HG03103 (cell line): ENCODE data around the gene XYLT1.
A peak's percentile ranks its signal among the peaks of the same experiment; 100 is the strongest.

Source experiments
- ATAC-seq: cut with Tn5 transposase; IDR thresholded peaks from one replicate; pipeline ENCODE4 v1.9.1; 2021; ENCODE audit warnings: low read depth; ENCODE audit not compliant: unreplicated experiment

XYLT1 gene

GRCh38 chr16:17082095-17082882 is 388.5 kb downstream of the XYLT1 start:
- ATAC-seq, result no peak

- no peak for ATAC-seq
Observed at GRCh38 chr16:17080105-17080504, 390.7 kb downstream of the XYLT1 start.

DNA sequence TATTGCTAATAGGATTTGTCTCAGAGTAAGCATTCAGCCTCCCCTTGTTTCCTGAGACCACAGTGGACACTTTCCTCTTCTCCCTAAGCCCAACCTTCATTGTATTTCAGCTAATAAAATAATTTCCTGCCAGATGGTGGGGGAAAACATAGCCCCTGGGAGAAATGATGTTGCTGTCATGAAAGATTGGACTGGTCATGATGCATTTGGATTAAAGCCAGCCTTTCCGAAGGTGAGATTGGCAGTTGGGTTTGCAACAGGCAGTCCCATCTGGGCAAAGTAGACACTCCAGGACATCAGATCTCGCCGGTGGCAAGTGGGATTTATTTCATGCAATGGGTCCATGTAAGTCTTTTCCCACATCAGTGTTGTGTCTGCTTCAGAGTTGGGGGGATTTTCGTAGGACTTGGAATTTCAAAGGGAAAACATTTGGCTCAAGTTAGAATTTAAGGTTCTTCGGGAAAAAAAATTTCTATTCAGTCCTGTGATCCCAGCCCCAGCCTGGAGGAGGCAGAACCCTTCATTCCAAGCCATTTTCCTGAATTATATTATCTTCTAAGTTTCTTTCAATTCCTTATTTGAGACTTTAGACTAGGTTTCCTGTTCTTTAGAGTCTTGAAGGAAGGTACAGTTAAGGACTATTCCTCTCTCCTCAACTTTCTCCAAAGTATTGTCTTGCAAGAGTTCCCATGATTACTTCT is 391.7 kb downstream of the XYLT1 start:
- ATAC-seq, result no peak

DNA sequence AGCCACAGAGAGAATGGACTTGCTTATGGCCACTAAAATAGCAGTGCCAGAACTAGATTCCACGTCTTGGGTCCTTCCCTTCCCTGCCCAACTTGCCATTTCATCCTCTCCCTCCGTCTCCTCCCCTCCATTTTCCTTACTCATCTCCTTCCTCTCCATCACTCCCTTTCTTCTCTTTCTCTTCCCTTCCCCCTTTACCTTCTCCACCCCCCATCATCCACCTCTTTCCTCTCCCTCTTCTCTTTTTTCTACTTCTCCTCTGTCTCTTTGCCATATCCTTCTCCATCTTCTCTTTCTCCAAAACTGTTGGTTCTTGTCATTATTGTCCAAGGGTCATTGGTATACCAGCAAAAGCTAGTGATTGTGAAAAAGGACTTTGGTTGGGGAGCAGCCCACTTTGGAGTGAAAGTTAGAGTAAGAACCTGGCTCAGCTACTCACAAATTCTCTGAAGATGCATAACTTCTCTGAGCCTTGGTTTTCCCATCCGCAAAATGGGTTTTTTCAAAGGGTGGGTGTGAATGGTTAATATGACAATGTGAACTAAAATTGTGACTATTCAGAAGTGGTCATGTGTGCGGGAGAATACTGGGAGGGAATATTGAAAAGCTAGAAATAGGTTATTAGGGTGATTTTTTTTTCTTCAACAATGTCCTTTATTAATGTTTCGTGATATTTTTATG is 393.8 kb downstream of the XYLT1 start:
- no peak for ATAC-seq

GRCh38 chr16:17076092-17076754 is 394.5 kb downstream of the XYLT1 start:
- no peak for ATAC-seq

DNA sequence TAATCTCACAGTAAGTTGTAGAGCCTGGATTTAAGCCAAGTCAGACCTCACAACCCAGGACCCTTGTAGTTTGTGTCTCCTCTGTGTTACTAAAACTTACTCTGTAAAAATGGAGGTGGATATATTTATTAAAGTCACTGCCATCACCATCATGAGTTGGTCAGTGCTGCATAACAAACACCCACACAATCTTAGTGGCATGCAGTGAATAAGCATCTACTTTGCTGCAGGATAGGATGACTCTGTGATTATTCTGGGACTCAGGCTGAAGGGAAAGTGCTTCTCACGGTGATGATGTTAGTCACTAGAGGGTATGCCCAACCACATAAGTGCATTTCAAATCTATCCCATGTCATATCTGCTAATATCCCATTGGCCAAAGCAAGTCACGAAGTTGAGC is 398.7 kb downstream of the XYLT1 start:
- ATAC-seq, result no peak

- ATAC-seq, result peak; percentile 67
Observed at GRCh38 chr16:17070882-17071592, 399.7 kb downstream of the XYLT1 start.

- no peak for ATAC-seq
Observed at GRCh38 chr16:17069681-17070080, 401.1 kb downstream of the XYLT1 start.

DNA sequence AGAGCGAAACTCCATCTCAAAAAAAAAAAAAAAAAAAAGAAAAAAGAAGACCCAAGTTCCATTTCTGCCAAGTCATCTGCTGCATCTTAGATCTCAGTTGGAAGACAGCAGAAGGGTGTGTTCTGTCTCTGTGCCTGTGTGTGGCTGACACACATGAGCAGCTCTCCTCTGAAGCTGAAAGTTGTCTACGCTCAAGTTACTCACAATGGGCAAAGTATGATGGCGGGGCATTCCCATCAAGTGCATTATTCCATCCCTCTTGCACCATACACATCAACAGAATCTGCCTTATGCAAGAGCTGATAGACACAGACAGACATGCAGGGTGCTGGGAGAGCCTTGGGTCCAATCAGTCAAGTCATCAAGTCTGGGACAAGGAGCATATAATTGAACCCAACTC is 402.2 kb downstream of the XYLT1 start:
- ATAC-seq, result no peak

DNA sequence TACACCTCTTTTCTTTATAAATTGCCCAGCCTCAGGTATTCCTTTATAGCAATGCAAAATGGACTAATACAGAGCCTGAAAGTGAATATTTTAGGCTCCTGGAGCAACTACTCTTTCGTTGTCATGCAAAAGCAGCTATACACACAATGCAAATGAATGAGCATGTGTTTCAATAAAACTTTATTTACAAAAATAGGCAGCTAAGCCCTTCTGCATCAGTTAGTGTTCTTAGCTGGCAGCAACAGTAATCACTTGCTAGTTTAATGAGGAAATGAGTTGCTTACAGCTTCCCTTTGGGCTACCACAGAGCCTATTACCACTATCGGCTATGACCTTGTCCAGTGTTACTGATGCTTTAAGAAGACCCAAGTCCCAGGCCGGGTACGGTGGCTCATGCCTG is 402.9 kb downstream of the XYLT1 start:
- ATAC-seq, result no peak

- ATAC-seq, result no peak
Observed at GRCh38 chr16:17063201-17064139, 407.3 kb downstream of the XYLT1 start.

DNA sequence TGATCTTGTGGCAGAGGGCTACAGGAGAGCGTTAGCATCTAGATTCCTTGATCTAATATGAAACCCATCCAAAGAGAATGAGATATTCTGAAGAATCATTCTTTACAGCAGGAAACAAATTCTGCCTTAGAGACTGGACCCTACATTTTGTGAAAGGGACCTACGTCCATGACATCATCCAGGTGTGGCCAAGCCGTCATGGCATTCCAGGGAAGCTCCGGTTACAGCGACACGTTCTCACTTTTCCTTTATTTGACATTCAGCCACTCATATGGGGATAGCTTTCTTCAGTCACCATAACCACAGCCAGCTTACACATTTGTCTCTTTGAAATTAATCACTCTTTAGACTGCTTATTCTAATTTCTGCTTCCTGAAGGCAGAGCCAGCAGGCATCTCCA is 408.1 kb downstream of the XYLT1 start:
- no peak for ATAC-seq

DNA sequence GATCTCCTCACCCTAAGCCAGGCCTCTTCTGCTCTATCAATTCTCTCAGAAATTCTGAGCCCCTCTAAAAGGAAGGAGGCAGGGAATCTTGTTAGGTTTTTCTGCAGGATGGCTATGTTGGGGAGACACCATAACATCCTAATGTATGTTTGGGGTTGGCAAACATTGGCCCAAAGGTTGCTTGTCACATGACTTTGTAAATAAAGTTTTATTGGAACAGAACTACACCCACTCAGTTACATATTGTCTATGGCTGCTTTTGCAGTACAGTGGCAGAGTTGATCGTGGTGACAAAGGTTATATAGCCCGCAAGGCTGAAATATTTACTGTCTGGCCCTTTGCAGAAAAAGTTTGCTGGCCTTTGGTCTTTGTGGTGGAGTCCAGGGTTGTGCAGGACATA is 409.4 kb downstream of the XYLT1 start:
- no peak for ATAC-seq

DNA sequence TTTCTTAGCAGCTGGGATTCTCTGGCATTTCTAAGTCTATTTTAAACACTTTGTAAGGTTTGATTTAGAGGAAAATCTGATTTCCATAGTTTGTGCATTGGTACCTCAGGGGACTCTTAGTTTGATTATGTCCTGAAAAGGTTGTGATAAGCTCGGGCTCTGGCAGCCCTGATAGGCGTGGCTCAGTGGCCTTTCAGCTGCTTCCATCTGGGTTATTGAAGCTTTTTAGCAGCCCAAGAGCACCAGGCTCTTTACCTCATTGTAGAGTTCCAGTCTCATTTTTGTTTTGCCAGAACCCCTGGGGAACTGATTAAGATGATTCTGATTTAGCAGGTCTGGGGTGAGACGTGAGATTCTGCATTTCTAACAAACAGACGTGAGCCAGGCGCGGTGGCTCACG is 412.3 kb downstream of the XYLT1 start:
- ATAC-seq, result no peak

- ATAC-seq, result no peak
Observed at GRCh38 chr16:17056666-17057065, 414.1 kb downstream of the XYLT1 start.

DNA sequence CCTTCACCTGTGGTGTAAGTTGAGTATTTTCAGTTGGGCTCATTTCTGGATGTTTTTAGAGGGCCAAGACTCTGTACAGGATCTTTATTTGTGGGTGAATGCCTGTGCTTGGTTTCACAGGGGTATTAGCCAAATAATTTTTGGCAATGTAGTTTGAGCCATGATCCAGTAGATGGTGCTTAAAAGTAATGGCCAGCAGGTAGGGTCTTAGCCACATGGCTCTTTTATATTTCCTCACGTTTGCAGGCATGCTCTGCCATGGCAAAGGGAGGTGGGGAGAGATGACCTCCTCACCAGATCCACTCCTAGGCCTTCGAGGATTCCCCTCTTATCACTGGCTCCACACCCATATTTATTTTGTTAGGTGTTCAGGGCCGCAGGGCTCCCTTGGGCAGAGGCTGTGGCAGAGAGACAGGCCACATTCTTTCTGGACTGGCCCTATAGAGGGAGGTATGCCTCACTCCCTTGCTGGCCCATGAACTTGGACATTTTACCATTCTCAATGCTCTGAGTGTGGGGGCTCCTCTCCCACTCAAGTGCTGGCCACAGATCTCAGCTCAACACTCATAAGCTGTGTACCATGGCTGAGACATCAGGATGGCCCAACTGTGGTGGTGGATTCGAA is 417.1 kb downstream of the XYLT1 start:
- no peak for ATAC-seq
